GM04504 (cell line): Measurements from ENCODE around the gene PWWP3B.
"Not testable (repeated sequence)": the region's sequence is repeated elsewhere in the genome, so short reads cannot be mapped to it uniquely, and the experiment has no call there.

Experiments
- DNase-seq: peaks from one replicate; pipeline ENCODE4 v3.0.0-alpha.2; 2012; ENCODE audit warnings: low read depth

The PWWP3B gene

DNA sequence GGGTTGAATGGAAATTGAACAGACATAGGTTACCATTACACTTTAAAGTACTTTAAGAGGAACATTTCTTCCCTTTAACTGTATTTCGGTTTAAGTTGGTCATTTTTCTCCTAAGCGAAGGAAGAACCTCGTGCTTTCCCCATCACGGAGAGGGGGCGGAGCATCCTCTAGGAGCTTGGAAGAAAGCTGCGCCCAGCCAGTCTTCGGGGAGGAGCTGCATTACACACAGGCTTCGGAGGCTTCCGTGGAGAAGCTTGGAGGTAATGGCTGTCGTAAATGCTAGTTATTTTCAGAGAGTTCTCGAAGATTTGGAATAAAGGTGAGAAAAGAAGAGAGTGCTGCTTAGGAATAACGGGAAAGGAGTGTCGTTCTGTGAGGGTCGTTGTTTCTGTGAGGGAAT lies at the start of gene PWWP3B:
TSS of gene PWWP3B (plus strand) at position 199 of the 400 bp plus-strand sequence. CDS start 37,128 bp downstream, outside the sequence.
- DNase-seq = no peak

GRCh38 chrX:106139048-106139447 lies 29.1 kb upstream of the PWWP3B start:
- DNase-seq = no peak

- DNase-seq = no peak
Measured at GRCh38 chrX:106144755-106145639, 23.1 kb upstream of the PWWP3B start.

DNA sequence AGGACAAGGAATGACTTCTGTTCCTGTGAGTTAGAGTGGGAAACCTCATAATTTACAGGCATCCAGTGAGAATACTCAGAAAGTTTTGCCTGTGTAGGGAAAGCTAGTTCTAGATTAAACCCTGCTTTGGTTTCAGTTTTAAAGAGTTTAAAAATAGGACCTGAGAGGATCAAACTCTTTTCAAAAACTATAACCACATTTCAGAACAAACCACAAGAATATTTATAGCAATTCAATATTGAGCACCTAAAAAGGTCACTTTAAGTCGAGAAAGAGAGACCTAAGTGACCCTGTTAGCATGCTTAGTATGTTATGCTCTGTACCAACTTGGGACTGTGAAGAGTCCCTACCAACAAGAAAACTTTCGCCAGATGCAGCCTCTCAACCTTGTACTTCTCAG lies 17.4 kb upstream of the PWWP3B start:
- DNase-seq = no peak

GRCh38 chrX:106159861-106160282 lies 8.2 kb upstream of the PWWP3B start:
- no peak for DNase-seq

DNA sequence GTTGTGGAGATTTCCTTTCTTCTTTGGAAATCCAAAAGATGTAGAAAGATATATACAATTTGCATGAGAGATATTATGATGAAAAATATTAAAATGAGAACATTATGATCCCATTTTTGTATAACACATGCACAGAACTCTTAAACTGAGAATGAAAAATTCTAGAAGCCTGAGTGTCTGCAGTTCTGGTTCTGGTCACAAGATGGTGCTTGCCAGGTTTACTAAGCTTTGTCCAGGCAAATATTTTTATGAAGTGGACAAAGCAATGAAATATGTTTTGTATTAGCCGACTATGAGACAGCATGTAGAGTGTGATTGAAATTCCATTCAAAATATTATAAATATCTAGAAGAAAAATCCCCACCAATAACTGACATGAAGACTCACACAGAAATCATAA lies 2.2 kb downstream of the PWWP3B start:
- no peak for DNase-seq

GRCh38 chrX:106171293-106171820 lies 3.3 kb downstream of the PWWP3B start:
- DNase-seq = no peak

DNA sequence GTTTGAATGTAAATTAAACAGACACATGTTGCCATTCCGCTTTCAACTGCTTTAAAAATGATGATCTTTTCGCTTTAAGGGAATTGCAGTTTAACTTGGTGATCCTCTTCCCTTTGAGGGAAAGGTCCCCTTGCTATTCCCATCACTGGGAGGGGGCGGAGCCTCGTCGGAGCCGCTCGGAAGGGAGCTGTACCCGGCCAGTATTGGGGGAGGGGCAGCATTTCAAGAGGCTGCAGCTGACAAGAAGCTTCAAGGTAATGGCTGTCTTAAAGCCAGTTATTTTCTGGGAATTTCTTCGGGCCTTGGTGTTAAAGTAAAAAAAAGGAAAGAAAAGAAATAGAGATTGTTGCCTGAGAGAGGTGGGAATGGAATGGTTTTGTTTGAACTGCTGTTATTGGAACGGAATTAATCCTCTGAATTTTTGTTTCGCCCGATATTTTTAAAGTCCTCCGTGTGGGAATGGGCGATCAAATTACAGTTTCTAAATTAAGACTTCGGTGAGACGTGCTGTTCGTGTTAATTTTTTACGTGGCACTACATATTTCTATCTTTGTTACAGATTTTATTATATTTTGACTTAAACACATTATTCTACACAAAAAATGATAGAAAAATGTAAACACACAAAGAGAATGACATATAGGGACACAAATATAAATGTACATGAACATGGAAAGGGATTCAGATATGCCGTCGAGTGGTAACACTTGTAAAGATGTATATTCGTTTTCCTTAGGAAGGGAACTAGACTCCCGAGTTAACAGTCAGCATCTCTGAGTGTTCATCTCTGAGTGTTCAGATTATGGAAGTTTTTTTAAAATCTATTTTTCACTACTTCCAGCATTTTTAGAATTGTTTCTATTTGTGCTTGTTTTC lies 9.2 kb downstream of the PWWP3B start:
- no peak for DNase-seq

DNA sequence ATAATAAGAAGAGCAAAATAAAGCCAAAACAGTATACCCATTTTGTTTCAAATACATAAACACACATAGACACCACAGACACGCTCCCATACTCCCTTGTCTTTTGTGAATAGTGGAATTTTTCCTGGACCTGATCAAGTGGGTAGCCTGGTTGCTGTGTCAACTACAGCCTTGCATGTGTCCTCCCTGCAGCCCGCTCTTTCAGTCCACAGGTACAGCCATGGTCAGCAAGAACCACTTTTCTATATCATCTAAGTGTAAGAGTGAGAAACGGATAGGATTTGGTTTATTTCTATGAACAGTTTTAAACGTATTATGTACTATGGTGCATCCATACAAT lies 9.8 kb downstream of the PWWP3B start:
- no peak for DNase-seq

- no peak for DNase-seq
Measured at GRCh38 chrX:106178826-106179225, 10.7 kb downstream of the PWWP3B start.

- DNase-seq = not testable (repeated sequence)
Measured at GRCh38 chrX:106183685-106184084, 15.6 kb downstream of the PWWP3B start.

DNA sequence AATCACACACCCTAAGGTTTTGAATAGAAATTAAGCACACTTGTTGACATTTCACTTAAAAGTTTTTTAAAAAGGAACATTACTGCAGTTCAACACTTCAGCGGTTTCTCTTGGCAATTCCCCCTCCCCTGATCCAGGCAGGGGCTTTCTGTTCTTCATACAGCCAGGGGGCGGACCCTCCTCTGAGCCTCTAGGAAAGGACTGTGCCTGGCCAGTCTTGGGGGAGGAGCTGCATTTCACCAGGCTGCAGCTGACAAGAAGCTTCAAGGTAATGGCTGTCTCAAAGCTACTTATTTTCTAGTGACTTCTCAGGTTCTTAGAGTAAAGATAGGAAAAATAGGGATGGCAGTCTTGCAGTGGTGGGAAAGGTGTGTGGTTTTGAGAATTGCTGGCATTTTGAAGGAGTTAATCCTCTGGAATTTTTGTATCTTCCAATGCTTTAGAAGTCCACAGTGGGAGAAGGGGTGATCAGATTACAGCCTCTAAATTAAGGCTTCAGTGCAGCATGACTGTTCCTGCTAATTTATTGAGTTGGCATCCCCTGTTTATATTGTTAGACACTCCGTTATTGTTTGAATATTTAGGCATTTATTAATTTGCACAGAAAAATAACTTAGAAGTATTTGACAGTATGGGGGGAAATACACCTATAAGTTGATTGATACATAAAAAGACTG lies 33.5 kb downstream of the PWWP3B start:
- no peak for DNase-seq

DNA sequence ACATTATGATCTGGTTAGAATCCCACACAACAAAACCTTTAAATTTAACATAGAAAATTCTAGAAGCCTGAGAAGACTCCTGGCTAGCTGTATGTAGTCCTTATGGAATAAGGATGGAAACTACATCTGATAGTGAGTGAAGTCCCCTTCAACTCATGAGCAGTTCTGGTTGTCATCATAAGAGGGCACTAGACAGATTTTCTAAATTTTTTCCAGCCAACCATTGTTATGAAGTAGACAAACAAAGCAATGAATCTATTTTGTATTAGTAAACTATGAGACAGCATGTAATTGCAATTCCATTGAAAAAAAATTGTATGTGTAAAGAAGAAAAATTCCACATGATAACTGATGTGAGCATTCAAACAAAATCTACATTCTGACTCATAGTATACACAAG lies 35.2 kb downstream of the PWWP3B start:
- DNase-seq = no peak

DNA sequence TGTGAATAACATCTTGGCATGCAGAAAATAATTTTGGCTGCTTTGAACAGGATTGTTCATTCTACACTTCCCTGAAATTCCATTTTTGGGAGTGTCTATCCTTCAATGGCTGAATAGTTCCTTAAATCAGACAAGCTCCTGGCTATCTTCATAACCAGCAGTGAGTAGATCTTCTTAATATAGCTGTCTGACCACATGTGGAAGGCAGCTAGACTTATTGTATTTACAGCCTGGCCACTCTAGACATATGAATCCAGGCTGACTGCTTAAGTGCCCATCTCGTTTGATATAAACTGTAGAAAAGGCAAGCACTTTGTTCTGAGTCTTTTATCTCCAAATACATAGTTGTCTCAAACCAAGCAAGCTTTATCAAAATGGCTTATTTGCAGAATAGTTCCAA lies 40.0 kb downstream of the PWWP3B start:
- no peak for DNase-seq
